ENCODE results near the gene SETBP1.

DNA sequence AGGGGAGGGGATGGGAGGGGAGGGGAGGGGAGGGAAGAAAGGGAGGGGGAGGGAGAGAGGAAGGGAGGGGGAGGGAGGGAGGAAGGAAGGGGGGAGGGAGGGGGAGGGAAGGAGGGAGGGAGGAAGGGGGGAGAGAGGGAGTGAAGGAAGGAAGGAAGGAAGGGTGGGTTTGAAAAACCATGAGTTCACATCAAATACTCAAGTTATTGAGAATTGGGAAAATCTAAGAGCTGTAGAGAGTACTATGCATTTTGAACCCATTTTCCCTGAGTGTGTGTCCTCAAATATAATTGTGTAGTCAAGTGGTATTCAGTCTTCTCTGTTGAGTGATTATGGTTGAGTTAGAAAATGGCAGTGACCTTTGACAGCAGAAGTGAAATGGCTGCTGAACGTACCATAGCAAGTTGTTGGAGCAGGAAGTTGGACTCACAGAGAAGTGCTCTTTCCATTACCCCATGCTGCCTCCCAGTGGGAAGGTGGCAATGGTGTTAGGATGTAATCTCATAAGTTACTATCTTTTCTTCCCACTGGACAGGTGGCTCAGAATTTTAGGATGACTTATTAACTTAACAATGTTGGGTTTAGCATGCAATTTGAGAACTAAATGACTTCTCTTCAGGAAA is 214.6 kb downstream of the SETBP1 start:
- TF ChIP-seq, protein P1, sequence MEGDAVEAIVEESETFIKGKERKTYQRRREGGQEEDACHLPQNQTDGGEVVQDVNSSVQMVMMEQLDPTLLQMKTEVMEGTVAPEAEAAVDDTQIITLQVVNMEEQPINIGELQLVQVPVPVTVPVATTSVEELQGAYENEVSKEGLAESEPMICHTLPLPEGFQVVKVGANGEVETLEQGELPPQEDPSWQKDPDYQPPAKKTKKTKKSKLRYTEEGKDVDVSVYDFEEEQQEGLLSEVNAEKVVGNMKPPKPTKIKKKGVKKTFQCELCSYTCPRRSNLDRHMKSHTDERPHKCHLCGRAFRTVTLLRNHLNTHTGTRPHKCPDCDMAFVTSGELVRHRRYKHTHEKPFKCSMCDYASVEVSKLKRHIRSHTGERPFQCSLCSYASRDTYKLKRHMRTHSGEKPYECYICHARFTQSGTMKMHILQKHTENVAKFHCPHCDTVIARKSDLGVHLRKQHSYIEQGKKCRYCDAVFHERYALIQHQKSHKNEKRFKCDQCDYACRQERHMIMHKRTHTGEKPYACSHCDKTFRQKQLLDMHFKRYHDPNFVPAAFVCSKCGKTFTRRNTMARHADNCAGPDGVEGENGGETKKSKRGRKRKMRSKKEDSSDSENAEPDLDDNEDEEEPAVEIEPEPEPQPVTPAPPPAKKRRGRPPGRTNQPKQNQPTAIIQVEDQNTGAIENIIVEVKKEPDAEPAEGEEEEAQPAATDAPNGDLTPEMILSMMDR (conservative IDR thresholded peaks at IDR 0.05 in 1 of 2, IDR thresholded peaks at IDR 0.05 in 1 of 2; ENCODE audit: extremely low read depth in 1 of 2, insufficient read depth in 1 of 2, low read depth in 1 of 2, low read length in 2 of 2), result peak; percentile 56 to 76
- TF ChIP-seq EZH2 (IDR thresholded peaks at IDR 0.05; ENCODE audit: borderline replicate concordance, low read length), result no peak
